HepG2 (cell line): ENCODE measurements around the gene FHIT.

Experiments
- ATM ChIP-seq: fragments of 450-650 bp; IDR thresholded peaks from 2 replicates; pipeline ENCODE4 v1.7.1; 2017; ENCODE audit warnings: mild to moderate bottlenecking, borderline replicate concordance
- TF ChIP-seq, protein P1 (sequence below): sonication (generic); formaldehyde crosslinking; IDR thresholded peaks from 2 replicates; pipeline ENCODE4 v1.5.0; 2020; ENCODE audit warnings: mild to moderate bottlenecking, missing genetic modification reagents, moderate library complexity

DNA sequence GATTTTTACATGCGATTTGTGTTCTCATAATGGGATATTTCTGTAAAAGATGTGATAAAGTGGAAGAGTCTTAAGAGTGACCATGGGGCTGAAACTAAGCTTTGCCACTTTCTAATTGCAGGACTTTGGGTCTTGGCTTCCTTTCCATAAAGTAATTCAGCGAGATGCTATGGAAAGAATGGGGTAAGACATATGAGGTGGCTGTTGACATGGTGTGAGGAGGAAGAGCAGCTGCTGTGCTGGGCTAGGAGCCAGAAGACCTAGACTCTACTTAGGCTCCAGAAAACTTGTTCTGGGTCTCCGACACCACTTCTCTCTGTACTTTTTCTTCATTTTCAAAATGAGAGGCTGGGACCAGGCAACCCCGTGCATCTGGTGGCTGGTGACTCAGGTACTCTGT lies 1547.0 kb downstream of the FHIT start:
- TF ChIP-seq ATM = no peak
- TF ChIP-seq, protein P1, sequence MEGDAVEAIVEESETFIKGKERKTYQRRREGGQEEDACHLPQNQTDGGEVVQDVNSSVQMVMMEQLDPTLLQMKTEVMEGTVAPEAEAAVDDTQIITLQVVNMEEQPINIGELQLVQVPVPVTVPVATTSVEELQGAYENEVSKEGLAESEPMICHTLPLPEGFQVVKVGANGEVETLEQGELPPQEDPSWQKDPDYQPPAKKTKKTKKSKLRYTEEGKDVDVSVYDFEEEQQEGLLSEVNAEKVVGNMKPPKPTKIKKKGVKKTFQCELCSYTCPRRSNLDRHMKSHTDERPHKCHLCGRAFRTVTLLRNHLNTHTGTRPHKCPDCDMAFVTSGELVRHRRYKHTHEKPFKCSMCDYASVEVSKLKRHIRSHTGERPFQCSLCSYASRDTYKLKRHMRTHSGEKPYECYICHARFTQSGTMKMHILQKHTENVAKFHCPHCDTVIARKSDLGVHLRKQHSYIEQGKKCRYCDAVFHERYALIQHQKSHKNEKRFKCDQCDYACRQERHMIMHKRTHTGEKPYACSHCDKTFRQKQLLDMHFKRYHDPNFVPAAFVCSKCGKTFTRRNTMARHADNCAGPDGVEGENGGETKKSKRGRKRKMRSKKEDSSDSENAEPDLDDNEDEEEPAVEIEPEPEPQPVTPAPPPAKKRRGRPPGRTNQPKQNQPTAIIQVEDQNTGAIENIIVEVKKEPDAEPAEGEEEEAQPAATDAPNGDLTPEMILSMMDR = no peak
